NOMO-1 (cell line): Measurements from ENCODE around the gene PTPRN2.

Experiments used
- DNase-seq, 2 experiments: peaks; one replicate each; lab custom pipeline; 2025; ENCODE audit not compliant: unreplicated experiment in 2 of 2; lab: John Stamatoyannopoulos, UW

The PTPRN2 gene

GRCh38 chr7:158139499-158139898, 448.1 kb downstream of the PTPRN2 start:
- no peak for DNase-seq

- DNase-seq: no peak
These were observed 449.4 kb downstream of the PTPRN2 start for GRCh38 chr7:158138329-158138597.

GRCh38 chr7:158137516-158138328, 449.9 kb downstream of the PTPRN2 start:
- DNase-seq: no peak

GRCh38 chr7:158135931-158136330, 451.7 kb downstream of the PTPRN2 start:
- no peak for DNase-seq

- no peak for DNase-seq
These were observed 452.8 kb downstream of the PTPRN2 start for GRCh38 chr7:158134824-158135223.

- no peak for DNase-seq
These were observed 453.9 kb downstream of the PTPRN2 start for GRCh38 chr7:158133515-158134271.

GRCh38 chr7:158133057-158133456, 454.6 kb downstream of the PTPRN2 start:
- DNase-seq: no peak

- DNase-seq: no peak
These were observed 457.6 kb downstream of the PTPRN2 start for GRCh38 chr7:158130023-158130409.

- DNase-seq: no peak
These were observed 458.3 kb downstream of the PTPRN2 start for GRCh38 chr7:158129037-158130022.

- no peak for DNase-seq
These were observed 459.1 kb downstream of the PTPRN2 start for GRCh38 chr7:158128572-158128971.

GRCh38 chr7:158127241-158127640, 460.4 kb downstream of the PTPRN2 start:
- DNase-seq: no peak

- DNase-seq: no peak
These were observed 461.0 kb downstream of the PTPRN2 start for GRCh38 chr7:158126661-158127060.

- DNase-seq: no peak
These were observed 461.9 kb downstream of the PTPRN2 start for GRCh38 chr7:158125721-158126120.

GRCh38 chr7:158125091-158125490, 462.5 kb downstream of the PTPRN2 start:
- no peak for DNase-seq

- no peak for DNase-seq
These were observed 462.9 kb downstream of the PTPRN2 start for GRCh38 chr7:158124671-158125079.

- DNase-seq: no peak
These were observed 463.9 kb downstream of the PTPRN2 start for GRCh38 chr7:158123753-158124152.

- no peak for DNase-seq
These were observed 464.4 kb downstream of the PTPRN2 start for GRCh38 chr7:158123214-158123613.

GRCh38 chr7:158121441-158122045, 466.1 kb downstream of the PTPRN2 start:
- no peak for DNase-seq

- DNase-seq: no peak
These were observed 466.9 kb downstream of the PTPRN2 start for GRCh38 chr7:158120716-158121115.

- no peak for DNase-seq
These were observed 467.3 kb downstream of the PTPRN2 start for GRCh38 chr7:158120316-158120715.
